Endothelial cell of umbilical vein (primary cell): ENCODE data around the gene LAMA4. TPM values are rescaled to one million over a fixed set of nuclear protein-coding genes. Genes with fewer than 3 reads are reported as not detected.

Experiments used
- BruUV-seq: library from RNA; stranded (reverse); fragments of 400-500 nt; replicated peaks from 2 replicates; lab custom pipeline; 2021; lab: Mats Ljungman, UMichigan
- CTCF ChIA-PET: fragments of 300-600, 350-600 bp; sonication (Branson Sonifier 250); formaldehyde crosslinking; loops from one replicate; lab custom pipeline; 2021; ENCODE audit warnings: antibody characterized with exemption, inconsistent platforms; lab: Charles Lee
- POLR2A ChIA-PET: fragments of 300-600, 350-600 bp; sonication (Branson Sonifier 250); formaldehyde crosslinking; loops from one replicate; lab custom pipeline; 2021; ENCODE audit warnings: antibody characterized with exemption, inconsistent platforms; lab: Charles Lee
- DNase-seq: peaks from one replicate; pipeline ENCODE4 v3.0.0-alpha.2; 2011; ENCODE audit warnings: low read depth, low spot score
- FAIRE-seq: peaks from 2 replicates; lab custom pipeline; 2011; peaks lifted over from hg19 to GRCh38; lab: Jason Lieb, UNC
- H2AFZ ChIP-seq: 2 replicates; pipeline ENCODE4 v1.6.0; 2012; ENCODE audit warnings: low read depth, low read length, control low read depth, inconsistent platforms
- H3K27ac ChIP-seq: 2 replicates; pipeline ENCODE4 v1.5.1; 2011; ENCODE audit warnings: low read depth, mild to moderate bottlenecking, control low read depth, low read length, moderate library complexity; ENCODE audit not compliant: insufficient read depth
- H3K27me3 ChIP-seq, 2 experiments: 2 replicates each; pipeline versions ENCODE4 v1.6.0 to v1.6.1; 2011; ENCODE audit warnings: low read length in 2 of 2, mixed read lengths in 1 of 2; ENCODE audit not compliant: control insufficient read depth in 2 of 2, insufficient read depth in 2 of 2
- H3K36me3 ChIP-seq, 2 experiments: 2 replicates in 1 of 2; 3 replicates in 1 of 2; pipeline ENCODE4 v1.5.1; 2011; ENCODE audit warnings: low read length in 2 of 2, mild to moderate bottlenecking in 1 of 2, moderate library complexity in 1 of 2; ENCODE audit not compliant: control insufficient read depth in 2 of 2, insufficient read depth in 2 of 2; ENCODE audit errors: extremely low read depth in 1 of 2
- H3K4me1 ChIP-seq: 3 replicates; pipeline ENCODE4 v1.5.1; 2011; ENCODE audit warnings: mild to moderate bottlenecking, low read length; ENCODE audit not compliant: control insufficient read depth, insufficient read depth; ENCODE audit errors: extremely low read depth
- H3K4me2 ChIP-seq: 2 replicates; pipeline ENCODE4 v1.6.1; 2011; ENCODE audit warnings: low read length, control low read depth, mixed read lengths; ENCODE audit not compliant: insufficient read depth
- H3K4me3 ChIP-seq, 3 experiments: fragments of 200-600 bp in 1 of 3; sonication (generic), shearing (Covaris generic) in 1 of 3; replicated peaks in 1 of 3; 2 replicates each; pipeline ENCODE4 v1.5.1; 2011 to 2016; ENCODE audit warnings: control low read depth in 3 of 3, low read length in 3 of 3, mild to moderate bottlenecking in 2 of 3, inconsistent platforms in 1 of 3, low read depth in 1 of 3, moderate library complexity in 1 of 3; ENCODE audit not compliant: insufficient read depth in 1 of 3
- H3K79me2 ChIP-seq: 2 replicates; pipeline ENCODE4 v1.6.0; 2012; ENCODE audit warnings: low read length, inconsistent platforms; ENCODE audit not compliant: control insufficient read depth, insufficient read depth
- H3K9ac ChIP-seq: replicated peaks from 2 replicates; pipeline ENCODE3; 2011; ENCODE audit warnings: low read length, control low read depth; ENCODE audit not compliant: insufficient read depth; ENCODE audit errors: extremely low read depth
- H3K9me1 ChIP-seq: replicated peaks from 3 replicates; pipeline ENCODE4 v1.6.0; 2011; ENCODE audit warnings: mild to moderate bottlenecking, low read length; ENCODE audit not compliant: control insufficient read depth, insufficient read depth; ENCODE audit errors: extremely low read depth
- H3K9me3 ChIP-seq: replicated peaks from 2 replicates; pipeline ENCODE4 v1.5.1; 2012; ENCODE audit warnings: low read length, inconsistent platforms; ENCODE audit not compliant: control insufficient read depth, insufficient read depth
- H4K20me1 ChIP-seq: replicated peaks from 2 replicates; pipeline ENCODE3; 2011; ENCODE audit warnings: mild to moderate bottlenecking, low read length; ENCODE audit not compliant: control insufficient read depth, insufficient read depth; ENCODE audit errors: extremely low read depth
- CTCF ChIP-seq, 2 donors: IDR thresholded peaks; 1 replicate in 1 of 2; 2 replicates in 1 of 2; pipeline ENCODE4 v1.5.1; 2011; ENCODE audit warnings: low read length in 2 of 2, mild to moderate bottlenecking in 2 of 2, moderate library complexity in 2 of 2, control low read depth in 1 of 2, inconsistent platforms in 1 of 2, low read depth in 1 of 2; ENCODE audit not compliant: insufficient read depth in 1 of 2; ENCODE audit errors: extremely low read depth in 1 of 2
- EZH2 ChIP-seq: IDR thresholded peaks from 2 replicates; pipeline ENCODE4 v1.6.1; 2012; ENCODE audit warnings: borderline replicate concordance, low read depth, mild to moderate bottlenecking, moderate library complexity, low read length, inconsistent platforms; ENCODE audit not compliant: severe bottlenecking
- FOS ChIP-seq: IDR thresholded peaks from 2 replicates; pipeline ENCODE4 v1.6.1; 2011; ENCODE audit warnings: mild to moderate bottlenecking, low read length, moderate library complexity, borderline replicate concordance; ENCODE audit not compliant: insufficient read depth
- GATA2 ChIP-seq: IDR thresholded peaks from 2 replicates; pipeline ENCODE4 v1.7.0; 2011; ENCODE audit warnings: low read depth, mild to moderate bottlenecking, moderate library complexity, mixed read lengths, low read length; ENCODE audit not compliant: insufficient read length, insufficient read depth
- JUN ChIP-seq: IDR thresholded peaks from 2 replicates; pipeline ENCODE4 v1.6.1; 2011; ENCODE audit warnings: borderline replicate concordance, low read depth; ENCODE audit not compliant: insufficient read length, insufficient read depth
- MAX ChIP-seq: IDR thresholded peaks from 2 replicates; pipeline ENCODE4 v1.6.1; 2011; ENCODE audit not compliant: insufficient read depth, insufficient read length
- MYC ChIP-seq: IDR thresholded peaks from one replicate; pipeline ENCODE4 v1.6.1; 2011; ENCODE audit warnings: mild to moderate bottlenecking, low read depth, low read length
- POLR2A ChIP-seq: IDR thresholded peaks from 2 replicates; pipeline ENCODE4 v1.6.1; 2012; ENCODE audit warnings: low read depth, mild to moderate bottlenecking, control low read depth, low read length
- POLR2AphosphoS5 ChIP-seq: IDR thresholded peaks from 2 replicates; pipeline ENCODE4 v1.6.1; 2012; ENCODE audit warnings: low read depth, mild to moderate bottlenecking, control low read depth, low read length, moderate library complexity; ENCODE audit not compliant: insufficient read depth
- dilution Hi-C: fragments of 300-500 bp; cut with MboI; formaldehyde crosslinking; loops from one replicate; pipeline ENCODE4 v1.15.0; 2019; ENCODE audit warnings: low sequenced_read_pairs; ENCODE audit not compliant: extremely low pct_ligation_motif_present
- intact Hi-C: fragments of 100-400 bp; cut with micrococcal nuclease; formaldehyde crosslinking; loops from one replicate; pipeline ENCODE4 v1.10.0; 2022
- polyA plus RNA-seq, 4 experiments: library from polyadenylated mRNA; depleted of rRNA in 3 of 4; stranded (reverse) in 3 of 4; unstranded in 1 of 4; fragments of >200 nt; gene quantifications; 2 replicates each; pipeline versions ENCODE4 v1.2.1 to v1.2.3, GENCODE V29; 2011 to 2012; ENCODE audit warnings: missing spikeins in 1 of 4
- total RNA-seq: library from RNA; stranded (reverse); gene quantifications from 2 replicates; pipeline ENCODE4 v1.2.3, GENCODE V29; 2021

LAMA4 gene
- total and polyA plus RNA-seq, 2 donors (not counting 3 experiments of a cell fraction or from before 2014, with no cell fraction given): 384 to 629 TPM

- Histone ChIP-seq H3K36me3 (peaks cover 25 to 34% of the 10 kb centered on the region in 2 experiments), H3K9ac (no peak overlapping the region), H2AFZ (no peak overlapping the region), H3K27ac (no peak overlapping the region), H3K4me1 (peaks cover 9% of the 10 kb centered on the region), H3K9me1 (no peaks in the 10 kb centered on the region), H3K27me3 (no peaks in the 10 kb centered on the region), H4K20me1 (no peaks in the 10 kb centered on the region), H3K4me3 (no peak overlapping the region), H3K79me2 (peaks cover 9% of the 10 kb centered on the region), H3K9me3 (no peaks in the 10 kb centered on the region), H3K4me2 (no peak overlapping the region)
- ChIA-PET CTCF (interaction anchor here (1.5 to 3.5 kb wide), 3 partner anchors 9 to 75 kb away, joined by 4 to 15 read pairs (median 6); no protein-coding TSS in a partner anchor), POLR2A (no interaction called here)
- intact Hi-C loops (no loop called here), dilution Hi-C loops (no loop called here)
- FAIRE-seq: no peak
- TF ChIP-seq EZH2 (no peak), POLR2AphosphoS5 (no peak), MAX (no peak), CTCF (IDR thresholded peaks at IDR 0.05; ENCODE audit: extremely low read depth in 1 of 2, insufficient read depth in 1 of 2, low read depth in 1 of 2, low read length in 2 of 2) (no peak), FOS (no peak), POLR2A (no peak), MYC (no peak), GATA2 (no peak), JUN (no peak)
- no peak for DNase-seq
- BruUV-seq: no TSS peak
Observed at GRCh38 chr6:112194511-112194910, 59.9 kb downstream of the LAMA4 start.
